Suppressor macrophage treated with lipopolysaccharide for 1 hour (primary cell): ENCODE measurements around the gene CDC14B.

Experiments
- DNase-seq, 3 donors: peaks; one replicate each; pipeline ENCODE4 v3.0.0-alpha.2; 2020 to 2022

The CDC14B gene

DNA sequence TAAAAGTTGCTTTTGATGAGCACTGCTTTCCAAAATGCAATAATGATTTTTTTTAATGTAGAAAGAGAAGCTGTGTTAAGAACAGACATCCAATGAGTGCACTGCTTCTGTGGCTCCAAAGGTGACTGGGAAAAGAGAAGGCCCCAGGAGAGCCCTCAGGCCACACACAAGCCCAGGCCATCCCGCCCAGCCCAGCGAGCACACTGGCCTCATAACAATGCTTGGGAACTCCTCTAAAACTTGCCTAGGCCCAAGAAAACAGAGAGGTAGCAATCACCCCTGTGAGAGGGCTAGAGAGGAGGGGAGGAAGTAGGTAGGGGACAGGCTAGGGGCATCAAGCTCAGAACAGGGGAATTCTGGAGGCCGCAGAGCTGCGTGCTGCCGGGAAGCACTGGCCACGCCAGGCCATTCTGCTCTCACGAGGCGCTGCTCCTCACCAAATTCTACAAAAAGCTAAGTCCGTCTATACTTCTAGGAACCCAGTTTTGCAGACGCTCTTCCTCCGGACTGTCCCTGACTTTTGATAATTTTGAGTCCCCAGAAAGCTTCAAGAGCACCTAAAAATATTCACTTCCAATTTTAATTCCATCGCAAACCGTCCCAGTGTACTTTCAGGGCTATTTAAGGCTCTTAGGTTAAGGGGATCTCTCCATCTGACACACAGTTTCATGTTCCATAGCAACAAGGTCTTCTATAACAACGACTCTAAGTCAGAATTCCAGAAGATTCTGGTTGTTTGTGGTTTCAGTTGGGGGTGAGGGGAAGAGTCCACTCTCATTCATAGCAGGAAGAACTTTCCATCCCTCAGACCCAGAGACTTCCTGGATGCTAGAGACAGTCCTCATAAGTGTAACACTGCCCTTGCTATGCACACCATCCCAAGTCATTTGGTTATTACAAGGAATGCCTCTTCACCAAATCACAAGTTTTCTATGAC lies 118.7 kb downstream of the CDC14B start:
- peak in 1 of 3 donors; percentile 6 for DNase-seq

DNA sequence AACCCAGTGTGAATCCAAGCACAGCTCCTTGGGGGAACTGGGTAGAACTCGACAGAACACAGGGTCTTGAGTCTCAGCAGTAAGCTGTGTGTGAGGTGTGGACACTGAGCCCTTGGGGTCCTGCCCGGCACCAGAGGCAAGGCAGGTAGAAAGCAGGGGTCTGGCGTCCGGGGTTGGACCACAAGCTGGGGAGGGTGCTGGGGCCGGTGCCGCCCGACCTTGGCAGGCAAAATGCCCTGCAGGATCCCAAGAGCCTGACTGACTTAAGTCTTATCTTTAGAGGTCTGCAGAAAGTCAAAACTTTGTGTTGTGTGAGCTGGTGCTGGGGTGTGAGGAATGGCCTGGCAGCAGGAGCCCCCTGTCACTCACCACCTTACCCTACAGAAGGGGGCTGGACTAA lies 120.4 kb downstream of the CDC14B start:
- DNase-seq, result peak in 1 of 3 donors; percentile 12

DNA sequence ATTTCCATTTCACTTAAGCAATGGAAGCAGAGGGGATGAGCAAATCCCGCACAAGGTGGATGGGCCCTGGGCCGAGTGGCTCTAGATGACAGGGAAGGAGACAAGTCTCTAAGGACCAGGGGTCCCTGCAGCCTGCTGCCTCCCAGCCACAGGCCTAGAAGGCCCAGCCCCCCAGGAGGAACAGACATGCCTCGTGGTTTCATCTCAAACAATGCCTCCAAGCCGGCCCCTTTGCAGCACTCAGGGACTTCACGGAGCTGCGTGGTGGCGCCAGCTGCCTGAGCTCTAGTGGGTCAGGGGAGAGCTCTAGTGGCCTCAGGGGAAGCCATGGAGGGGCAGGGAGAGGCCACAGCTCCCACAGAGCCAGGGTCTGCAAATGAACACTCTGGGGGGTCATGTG lies 120.8 kb downstream of the CDC14B start:
- peak in 1 of 3 donors; percentile 0 for DNase-seq

DNA sequence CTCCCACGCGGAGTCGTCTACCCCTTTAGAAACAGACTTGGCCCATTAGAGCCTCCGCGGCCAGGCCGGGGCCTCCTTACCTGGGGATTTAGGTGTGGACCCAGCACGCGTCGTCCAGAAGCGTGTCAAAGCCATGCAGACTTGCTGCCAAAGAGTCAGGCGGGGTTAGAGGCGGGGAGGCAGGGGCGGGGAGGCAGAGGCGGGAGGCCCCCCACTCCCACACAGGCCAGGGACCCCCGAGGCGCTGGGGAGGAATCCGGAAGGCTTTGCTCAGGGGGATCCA lies 122.6 kb downstream of the CDC14B start:
- DNase-seq, result peak in 1 of 3 donors; percentile 5

DNA sequence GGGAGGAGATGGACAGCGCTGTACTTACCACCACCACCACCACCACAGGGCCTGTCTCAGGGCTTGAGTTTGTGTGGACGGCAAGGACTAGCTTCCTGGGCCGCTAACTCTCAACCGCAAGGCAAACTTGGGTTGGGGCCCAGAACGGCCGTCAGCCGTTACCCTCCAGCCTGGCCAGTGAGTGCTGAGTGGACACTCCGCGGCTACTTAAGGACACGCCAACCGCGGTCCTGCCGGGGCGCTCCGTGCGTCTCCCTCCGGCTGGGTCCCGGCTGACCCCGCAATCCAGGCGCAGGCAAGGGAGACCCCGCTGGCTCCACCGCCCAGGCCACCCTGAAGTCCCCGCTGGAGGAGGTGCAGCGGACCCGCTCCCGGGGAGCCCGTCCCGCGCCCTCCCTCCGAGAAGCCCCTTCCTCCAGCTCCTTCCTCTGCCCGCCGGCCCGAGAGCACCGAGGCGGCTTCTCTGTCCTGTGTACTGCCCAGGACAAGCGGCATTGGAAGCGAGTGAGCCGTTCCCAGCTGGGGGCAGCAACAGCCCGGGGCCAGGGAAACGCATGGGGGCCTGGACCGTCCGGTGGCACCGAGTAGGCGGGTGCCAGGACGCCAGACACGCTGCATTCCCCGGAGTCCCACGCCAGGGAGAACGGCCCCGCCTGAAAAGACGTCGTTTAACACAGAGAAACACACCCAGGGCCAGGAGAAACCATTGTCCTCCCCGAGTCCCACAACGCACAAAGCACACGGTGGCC lies 123.1 kb downstream of the CDC14B start:
- DNase-seq, result peak in 1 of 3 donors; percentile 6

DNA sequence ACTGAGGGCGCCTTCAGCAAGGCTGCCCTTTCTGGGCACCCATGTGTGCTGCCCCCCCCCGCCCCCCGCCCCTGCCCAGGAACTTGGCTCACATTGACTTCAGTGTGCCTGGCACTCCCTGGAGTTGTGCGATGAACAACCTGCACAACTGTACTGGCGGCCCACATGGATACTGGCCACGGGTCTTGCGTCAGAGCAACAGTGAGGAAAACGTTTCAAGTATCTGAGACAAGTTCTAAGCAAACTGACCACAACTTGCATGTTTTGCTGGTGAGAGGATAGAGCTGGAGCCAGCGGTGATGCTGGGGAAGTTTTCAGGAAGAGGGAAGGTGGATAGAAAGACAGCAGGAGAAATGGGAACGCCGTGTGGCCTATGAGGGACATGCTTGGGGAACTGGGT lies 124.3 kb downstream of the CDC14B start:
- DNase-seq, result no peak

DNA sequence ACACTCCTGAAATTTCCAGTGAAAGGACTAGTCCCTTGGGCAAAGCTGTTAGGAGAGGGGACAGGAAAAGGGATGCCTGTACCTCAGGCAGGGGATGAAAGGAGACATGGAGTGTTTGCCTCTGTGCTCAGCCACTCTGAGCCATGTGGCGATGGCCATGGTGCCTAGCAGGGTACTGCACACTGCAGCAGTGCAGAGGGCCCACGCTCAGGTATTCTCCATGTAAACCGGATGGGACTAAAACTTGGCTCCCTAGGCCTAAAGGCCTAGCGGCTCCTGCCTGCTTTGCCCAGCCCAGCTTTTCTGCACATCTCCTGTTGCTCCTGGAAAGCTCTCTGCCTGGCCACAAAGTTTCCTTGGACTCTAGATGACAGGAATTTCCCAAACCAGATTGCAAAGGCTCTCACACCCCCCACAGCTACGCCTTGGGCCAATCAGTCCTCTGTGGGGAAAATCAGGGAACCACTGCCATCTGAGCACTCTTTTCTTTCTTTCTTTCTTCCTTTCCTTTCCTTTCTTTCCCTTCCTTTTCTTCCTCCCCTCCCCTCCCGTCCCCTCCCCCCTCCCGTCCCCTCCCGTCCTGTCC lies 125.3 kb downstream of the CDC14B start:
- no peak for DNase-seq

DNA sequence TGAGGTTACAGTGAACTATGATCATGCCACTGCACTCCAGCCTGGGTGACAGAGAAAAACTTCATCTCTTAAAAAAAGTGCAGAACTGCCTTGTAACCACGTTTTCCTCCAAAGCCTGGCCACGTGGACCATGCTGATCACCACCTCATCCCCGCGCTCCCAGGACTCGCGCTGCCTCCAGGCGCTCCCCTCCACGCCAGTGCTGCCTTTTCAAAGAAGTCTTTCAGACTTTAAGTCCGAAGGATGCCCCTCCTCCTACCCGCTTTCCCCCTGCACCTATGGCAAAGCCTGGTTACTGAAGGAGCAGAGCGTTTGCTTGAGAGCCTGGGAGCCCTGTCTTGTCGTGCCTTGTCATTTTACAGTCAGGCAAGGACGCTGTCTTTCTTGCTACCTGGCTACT lies 125.9 kb downstream of the CDC14B start:
- DNase-seq, result no peak

DNA sequence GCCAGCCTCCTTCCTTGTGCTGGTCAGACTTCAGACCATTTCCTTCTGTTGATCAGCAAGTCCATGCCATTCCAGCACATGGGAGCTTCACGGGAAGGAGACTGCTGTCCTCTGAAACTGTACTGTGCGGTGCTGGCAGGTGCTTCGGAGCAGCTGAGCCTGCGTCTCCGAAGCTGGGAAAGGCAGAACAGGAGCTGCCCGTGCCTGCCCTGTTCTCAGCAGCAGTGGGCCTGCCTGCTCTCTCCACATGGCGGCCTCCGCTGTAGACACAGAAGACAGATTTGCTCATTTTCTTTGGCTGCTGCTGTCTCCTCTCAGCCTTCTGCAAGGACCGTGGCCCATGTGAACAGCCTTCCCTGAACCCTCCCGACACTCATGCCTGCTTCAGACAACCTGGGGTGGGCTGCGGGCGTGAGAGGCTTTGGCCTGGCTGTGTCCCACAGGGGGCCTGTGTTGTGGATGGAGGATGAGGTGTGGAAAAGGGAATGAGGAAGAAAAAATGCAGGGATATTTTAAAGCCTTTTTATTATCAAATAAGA lies 126.6 kb downstream of the CDC14B start:
- DNase-seq, result no peak

DNA sequence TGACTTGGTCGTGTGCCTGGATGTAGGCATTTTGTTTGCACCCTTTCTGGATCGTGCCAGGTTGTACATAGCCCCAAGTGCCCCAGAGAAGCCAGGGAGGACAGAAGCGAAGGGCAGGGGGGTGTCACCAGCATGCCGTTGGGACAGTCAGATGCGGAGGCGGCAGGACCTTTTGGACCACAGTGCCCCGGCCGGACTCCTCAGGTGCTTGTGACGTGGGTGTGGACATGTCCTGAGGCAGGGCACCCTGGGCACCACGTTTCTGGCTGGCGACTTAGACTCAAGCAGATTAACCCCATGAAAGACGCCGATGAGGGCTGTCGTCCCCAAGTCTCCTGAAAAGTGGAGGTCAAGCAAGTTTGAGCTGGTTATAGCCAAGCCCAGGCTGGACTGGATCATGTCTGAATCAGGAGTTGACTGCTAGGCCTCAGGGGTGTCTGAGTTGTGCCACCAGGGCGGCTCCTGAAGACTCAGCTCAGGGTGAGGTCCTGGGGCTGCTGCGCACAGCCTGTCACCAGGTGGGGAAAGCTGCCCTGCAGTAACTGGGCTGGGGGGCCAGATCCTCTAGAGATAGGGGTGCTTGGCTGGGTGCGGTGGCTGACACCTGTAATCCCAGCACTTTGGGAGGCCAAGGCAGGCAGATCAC lies 127.6 kb downstream of the CDC14B start:
- no peak for DNase-seq

DNA sequence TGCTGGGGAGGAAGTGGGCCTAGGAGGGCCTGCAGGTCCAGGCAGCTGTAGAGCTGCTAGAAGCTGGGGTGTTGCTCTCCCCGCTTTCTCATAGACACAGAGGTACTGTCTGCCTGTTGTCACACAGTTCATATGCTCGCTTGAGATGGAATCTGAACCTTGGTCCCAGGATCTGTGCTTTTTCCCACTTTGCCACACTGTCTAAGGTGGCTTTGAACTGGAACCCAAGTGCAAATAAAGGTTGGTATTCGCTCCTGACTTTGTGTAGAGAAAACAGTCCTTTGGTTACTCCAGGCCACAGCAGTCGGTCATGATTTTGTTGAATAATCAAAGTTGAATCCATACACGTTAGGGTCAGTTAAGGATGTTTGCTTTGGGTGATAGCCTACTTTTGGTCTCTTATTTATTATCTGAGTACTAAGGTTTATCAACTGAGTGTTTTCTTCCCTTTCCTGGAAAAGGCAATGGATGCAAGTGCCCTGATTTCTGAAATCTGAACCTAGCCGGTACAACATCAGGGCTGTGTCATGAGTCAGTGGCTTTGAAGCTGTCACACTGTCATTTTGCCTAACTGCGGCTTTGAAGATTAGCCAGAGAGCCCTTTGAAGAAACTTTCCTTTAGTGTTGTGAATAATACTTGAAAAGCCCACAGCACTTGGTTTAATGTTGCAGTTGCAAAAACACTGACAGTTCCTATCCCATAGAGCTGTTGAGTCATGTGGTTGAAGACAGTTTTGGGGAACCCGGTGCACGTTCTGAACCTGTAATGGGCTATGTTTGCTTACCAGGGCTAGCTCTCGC lies 128.4 kb downstream of the CDC14B start:
- DNase-seq, result no peak

DNA sequence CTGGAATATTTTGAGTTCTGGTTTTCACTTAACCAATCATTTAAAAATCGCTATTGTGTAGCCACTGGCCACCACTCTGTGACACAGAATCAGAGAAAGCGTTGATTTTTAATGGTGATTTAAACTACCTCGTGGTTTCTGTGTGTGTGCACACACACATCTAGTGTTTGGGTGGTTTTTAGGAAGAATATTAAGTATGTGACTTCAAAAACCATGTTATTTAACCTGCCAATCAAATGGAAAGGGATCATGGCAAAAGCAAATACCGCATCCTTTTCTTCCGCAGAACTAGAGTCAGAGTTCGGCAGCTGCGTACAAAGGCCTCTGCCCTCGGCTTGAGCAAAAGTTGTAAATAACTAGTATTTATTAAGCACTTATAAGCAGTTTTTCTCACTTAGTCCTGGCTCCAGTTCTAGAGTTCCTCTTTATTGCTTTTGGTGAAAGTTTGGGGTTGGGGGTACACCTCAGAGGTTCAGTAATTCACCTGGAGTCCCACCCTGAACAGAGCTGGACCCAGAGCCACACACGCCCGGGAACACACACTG lies 129.0 kb downstream of the CDC14B start:
- no peak for DNase-seq

DNA sequence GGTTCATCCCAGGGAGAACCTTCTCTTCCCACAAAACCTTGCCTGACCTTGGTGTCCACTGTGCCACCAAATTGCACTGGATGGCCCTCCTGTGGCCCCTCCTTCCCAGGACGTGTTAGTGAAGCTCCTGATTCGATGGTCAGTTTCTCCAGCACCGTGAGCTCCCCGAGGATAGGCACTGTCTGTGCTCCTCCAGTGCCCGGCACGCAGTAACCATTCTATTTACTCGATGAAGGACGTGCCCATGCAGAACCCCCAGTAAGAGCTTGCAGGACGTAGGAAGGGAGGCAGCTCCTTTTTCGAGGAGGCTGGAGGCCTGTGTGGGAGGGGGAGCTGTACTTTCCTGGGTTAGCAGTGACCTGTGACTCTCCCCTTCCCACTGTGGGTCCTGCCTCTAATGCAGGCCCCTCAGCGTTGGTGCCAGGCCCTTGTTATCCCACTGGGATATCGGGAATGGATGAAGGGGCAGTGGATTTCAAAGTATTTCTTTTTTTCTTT lies 130.1 kb downstream of the CDC14B start:
- DNase-seq, result no peak

DNA sequence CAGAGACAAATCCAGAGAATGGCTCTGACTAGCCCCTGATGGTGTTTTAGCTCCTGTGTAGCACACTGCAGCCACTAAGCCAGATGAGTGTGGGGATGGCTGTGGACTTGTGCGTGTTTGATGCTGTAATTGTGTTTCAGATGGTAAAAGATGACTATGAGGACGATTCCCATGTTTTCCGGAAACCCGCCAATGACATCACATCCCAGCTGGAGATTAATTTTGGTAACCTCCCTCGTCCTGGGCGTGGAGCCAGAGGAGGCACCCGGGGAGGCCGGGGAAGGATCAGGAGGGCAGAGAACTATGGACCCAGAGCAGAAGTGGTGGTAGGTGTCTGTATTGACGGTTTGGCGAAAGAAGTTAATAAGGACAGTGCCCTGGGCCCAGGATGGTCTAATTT lies 131.7 kb downstream of the CDC14B start:
- no peak for DNase-seq

DNA sequence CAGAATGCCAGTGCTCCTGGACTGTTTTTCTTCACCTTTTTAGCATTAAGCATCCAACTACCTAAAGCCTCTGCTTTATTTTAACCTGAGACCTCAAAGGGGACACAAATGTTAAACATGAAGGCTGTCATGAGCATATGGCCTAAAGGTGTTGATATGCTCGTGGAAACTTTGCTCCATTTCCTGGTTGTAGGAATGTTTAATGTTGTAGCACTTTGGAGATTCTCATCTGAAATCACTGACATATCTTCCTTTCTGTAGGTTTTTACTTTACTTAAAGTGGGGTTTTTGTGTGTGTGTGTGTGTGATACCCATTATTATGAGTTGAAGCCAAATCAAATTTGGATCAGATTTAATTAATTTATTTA lies 132.6 kb downstream of the CDC14B start:
- no peak for DNase-seq

DNA sequence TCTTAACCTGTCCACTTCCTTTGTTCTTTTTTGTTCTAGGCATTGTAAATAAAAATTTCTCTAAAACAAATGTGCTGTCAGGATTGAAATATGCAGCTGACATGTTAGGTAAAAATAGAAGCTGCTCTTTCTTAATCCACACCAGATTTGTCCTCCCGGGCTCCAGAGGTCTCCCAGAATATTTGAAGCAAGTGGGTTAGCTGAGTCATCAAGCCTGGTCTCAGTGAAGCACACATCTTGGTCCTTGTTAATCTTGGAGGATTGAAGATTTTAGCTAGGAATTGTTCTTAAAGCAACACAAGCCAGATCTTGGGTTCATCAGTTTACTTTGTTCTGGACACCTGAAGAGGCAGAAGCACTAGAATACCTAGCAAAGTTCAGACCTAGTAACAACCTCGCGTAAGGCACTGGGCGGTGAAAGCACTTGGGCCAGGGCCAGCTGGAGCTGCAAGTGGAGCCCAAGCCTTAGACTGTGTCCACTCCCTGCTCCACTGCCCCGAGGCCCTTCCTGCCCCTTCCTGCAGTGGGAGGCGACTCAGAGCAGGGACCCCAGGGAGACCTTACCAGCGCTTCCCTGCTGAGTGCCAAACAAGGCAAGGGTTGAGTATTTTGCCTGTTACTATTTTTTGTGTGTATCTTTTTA lies 133.1 kb downstream of the CDC14B start:
- DNase-seq, result no peak

DNA sequence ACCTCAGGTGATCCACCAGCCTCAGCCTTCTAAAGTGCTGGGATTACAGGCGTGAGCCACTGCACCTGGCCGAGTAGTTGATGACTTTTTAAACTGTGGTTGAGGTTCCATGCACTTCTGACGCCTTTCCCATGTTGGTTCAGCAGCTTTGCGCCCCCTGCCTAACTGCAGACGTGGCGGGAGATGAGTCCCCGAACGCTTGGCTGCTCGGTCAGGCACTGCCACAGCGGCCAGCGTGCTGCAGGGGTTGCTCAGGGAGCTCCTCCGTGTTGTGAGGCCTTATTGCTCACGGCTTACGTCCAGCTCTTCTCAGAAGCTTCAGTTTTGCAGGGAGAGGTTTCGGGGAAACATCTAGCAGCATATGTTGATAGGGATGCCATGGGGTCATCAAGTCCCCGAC lies 134.4 kb downstream of the CDC14B start:
- no peak for DNase-seq

DNA sequence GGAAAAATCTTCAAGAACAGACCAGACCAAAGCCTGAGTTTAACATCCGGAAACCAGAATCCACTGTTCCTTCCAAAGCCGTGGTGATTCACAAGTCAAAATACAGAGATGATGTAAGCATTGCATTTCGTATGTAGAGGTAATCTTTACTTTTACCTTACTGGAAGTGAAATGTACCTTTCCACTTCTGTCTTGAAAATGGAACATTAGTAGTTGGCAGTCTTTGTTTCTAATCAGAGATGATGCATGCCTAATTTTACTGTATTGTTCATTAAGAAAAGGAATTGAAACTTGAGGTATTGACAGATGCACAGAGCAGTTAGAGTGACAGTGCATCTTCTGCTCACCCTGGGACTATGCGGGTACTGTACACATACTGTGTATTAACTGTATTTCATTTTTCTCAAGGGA lies 135.1 kb downstream of the CDC14B start:
- DNase-seq, result no peak

DNA sequence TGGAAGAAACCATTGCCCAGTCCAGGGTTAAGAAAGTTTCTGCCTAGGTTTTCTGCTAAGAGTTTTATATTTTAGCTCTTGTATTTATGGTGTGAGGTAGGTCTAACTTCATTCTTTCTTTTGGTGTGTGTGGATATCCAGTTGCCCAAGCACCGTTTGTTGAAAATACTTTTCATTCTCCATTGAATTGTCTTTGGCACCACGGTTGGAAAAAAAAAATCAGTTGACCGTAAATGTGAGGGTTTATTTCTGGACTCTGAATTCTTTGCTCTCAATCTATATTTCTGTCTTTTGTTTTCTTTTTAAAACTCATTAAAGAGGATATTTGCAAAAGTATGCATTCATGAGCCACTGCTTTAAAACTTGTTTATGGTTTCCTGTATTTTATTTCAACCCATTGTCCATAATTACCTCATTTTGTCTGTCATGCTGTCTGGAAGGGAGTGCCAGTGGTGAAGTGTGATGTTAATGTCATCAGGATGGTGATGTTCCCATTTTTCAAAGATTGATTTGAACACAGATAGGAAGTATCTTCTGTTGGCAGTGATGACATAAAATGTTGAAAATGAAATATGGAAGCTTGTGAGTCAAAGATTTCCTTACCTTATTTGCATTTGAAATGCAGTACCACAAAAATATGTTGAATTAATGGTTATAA lies 135.8 kb downstream of the CDC14B start:
- DNase-seq, result peak; percentile 15 to 62 (median 43)

DNA sequence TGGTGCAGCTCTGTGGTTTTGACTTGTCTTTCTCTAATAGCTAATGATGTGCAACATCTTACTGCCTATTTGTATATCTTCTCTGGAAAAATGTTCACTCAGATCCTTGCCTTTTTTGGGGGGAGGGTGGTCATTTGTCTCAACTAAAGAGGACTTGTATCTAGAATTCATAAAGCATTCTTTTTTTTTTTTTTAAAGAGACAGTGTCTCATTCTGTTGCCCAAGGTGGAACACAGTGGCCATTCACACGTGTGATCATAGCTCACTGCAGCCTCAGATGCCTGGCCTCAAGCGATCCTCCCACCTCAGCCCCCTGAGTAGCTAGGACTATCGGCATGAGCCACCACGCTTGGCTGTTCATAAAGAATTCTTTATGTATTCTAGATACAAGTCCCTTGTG lies 136.4 kb downstream of the CDC14B start:
- DNase-seq, result no peak

DNA sequence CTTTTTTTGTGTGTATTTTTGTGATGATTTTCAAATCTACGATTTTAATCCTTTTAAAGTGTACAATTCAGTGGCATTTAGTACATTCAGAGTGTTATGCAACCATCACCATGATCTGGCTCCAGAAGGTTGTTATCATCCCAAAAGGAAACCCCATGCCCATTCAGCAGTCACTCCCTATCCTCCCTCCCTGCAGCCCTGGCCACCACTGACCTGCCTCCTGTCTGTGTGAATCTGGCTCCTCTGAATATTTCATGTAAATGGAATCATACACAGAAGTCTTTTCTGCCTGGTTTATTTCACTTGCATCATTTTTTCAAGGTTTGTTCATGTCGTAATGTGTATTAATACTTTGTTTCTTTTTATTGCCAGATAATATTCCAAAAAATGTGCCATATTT lies 137.2 kb downstream of the CDC14B start:
- no peak for DNase-seq
